ACC112 (cell line): ENCODE data around the gene AKAP9.
A peak's percentile ranks its signal among the peaks of the same experiment; 100 is the strongest.
"Not testable (repeated sequence)": the region's sequence is repeated elsewhere in the genome, so short reads cannot be mapped to it uniquely, and the experiment has no call there.

Experiments
- H2AFZ ChIP-seq: fragments of 200-600 bp; sonication (generic); one replicate; pipeline ENCODE4 v1.6.0; 2017; ENCODE audit warnings: antibody characterized with exemption, low read length; ENCODE audit not compliant: unreplicated experiment
- H3K27ac ChIP-seq: fragments of 200-600 bp; sonication (generic); 2 replicates; pipeline ENCODE4 v1.5.1; 2014; ENCODE audit warnings: low read depth, mild to moderate bottlenecking, antibody characterized with exemption, low read length, moderate library complexity
- H3K27me3 ChIP-seq: fragments of 200-600 bp; sonication (generic); 2 replicates; pipeline ENCODE4 v1.6.1; 2014; ENCODE audit warnings: mild to moderate bottlenecking, antibody characterized with exemption, low read length, moderate library complexity, mixed read lengths; ENCODE audit not compliant: insufficient read depth
- H3K36me3 ChIP-seq: fragments of 200-600 bp; sonication (generic); 2 replicates; pipeline ENCODE4 v1.6.1; 2016; ENCODE audit warnings: mild to moderate bottlenecking, antibody characterized with exemption, low read length, moderate library complexity, mixed read lengths; ENCODE audit not compliant: insufficient read depth
- H3K4me1 ChIP-seq: fragments of 200-600 bp; sonication (generic); one replicate; pipeline ENCODE4 v1.6.1; 2016; ENCODE audit warnings: low read length, mixed read lengths; ENCODE audit not compliant: insufficient read depth, unreplicated experiment, control insufficient read depth
- H3K4me3 ChIP-seq: fragments of 200-600 bp; sonication (generic); 2 replicates; pipeline ENCODE4 v1.5.1; 2014; ENCODE audit warnings: mild to moderate bottlenecking, low read depth, low read length
- H3K79me2 ChIP-seq: fragments of 200-600 bp; sonication (generic); one replicate; pipeline ENCODE4 v1.6.0; 2016; ENCODE audit warnings: low read length; ENCODE audit not compliant: control insufficient read depth, unreplicated experiment, insufficient read depth

The AKAP9 gene

GRCh38 chr7:92143192-92143880 is 202.7 kb downstream of the AKAP9 start:
- not testable (repeated sequence) for H3K27me3 ChIP-seq, H3K4me1 ChIP-seq, H3K36me3 ChIP-seq, H3K79me2 ChIP-seq, H2AFZ ChIP-seq, H3K27ac ChIP-seq, H3K4me3 ChIP-seq

- H3K27me3 ChIP-seq: no peaks in the 10 kb centered on the region
- no peaks in the 10 kb centered on the region for H3K36me3 ChIP-seq
- no peaks in the 10 kb centered on the region for H3K79me2 ChIP-seq
- no peaks in the 10 kb centered on the region for H3K4me1 ChIP-seq
- no peak overlapping the region for H2AFZ ChIP-seq
- H3K4me3 ChIP-seq: no peak overlapping the region
- no peak overlapping the region for H3K27ac ChIP-seq
These were observed 209.1 kb downstream of the AKAP9 start for GRCh38 chr7:92149736-92150239.

- no peak overlapping the region for H3K27ac ChIP-seq
- H3K4me1 ChIP-seq: no peaks in the 10 kb centered on the region
- no peaks in the 10 kb centered on the region for H3K27me3 ChIP-seq
- no peaks in the 10 kb centered on the region for H3K36me3 ChIP-seq
- no peaks in the 10 kb centered on the region for H3K79me2 ChIP-seq
- no peak overlapping the region for H3K4me3 ChIP-seq
- no peak overlapping the region for H2AFZ ChIP-seq
These were observed 209.9 kb downstream of the AKAP9 start for GRCh38 chr7:92150450-92151017.

GRCh38 chr7:92155108-92155739 is 214.6 kb downstream of the AKAP9 start:
- peaks cover 17% of the 10 kb centered on the region for H3K4me1 ChIP-seq
- no peak overlapping the region for H3K4me3 ChIP-seq
- H3K36me3 ChIP-seq: no peaks in the 10 kb centered on the region
- no peaks in the 10 kb centered on the region for H3K79me2 ChIP-seq
- no peaks in the 10 kb centered on the region for H3K27me3 ChIP-seq
- H2AFZ ChIP-seq: no peak overlapping the region
- no peak overlapping the region for H3K27ac ChIP-seq

GRCh38 chr7:92156990-92157389 is 216.3 kb downstream of the AKAP9 start:
- H3K27ac ChIP-seq: no peak overlapping the region
- H3K36me3 ChIP-seq: no peaks in the 10 kb centered on the region
- no peaks in the 10 kb centered on the region for H3K27me3 ChIP-seq
- peaks cover 17% of the 10 kb centered on the region for H3K4me1 ChIP-seq
- no peak overlapping the region for H2AFZ ChIP-seq
- no peak overlapping the region for H3K4me3 ChIP-seq
- no peaks in the 10 kb centered on the region for H3K79me2 ChIP-seq

- peaks cover 17% of the 10 kb centered on the region for H3K4me1 ChIP-seq
- peak overlapping the region; percentile 44 for H3K4me3 ChIP-seq
- no peaks in the 10 kb centered on the region for H3K36me3 ChIP-seq
- H3K27ac ChIP-seq: peak overlapping the region; percentile 69
- H3K27me3 ChIP-seq: no peaks in the 10 kb centered on the region
- no peak overlapping the region for H2AFZ ChIP-seq
- H3K79me2 ChIP-seq: no peaks in the 10 kb centered on the region
These were observed 218.3 kb downstream of the AKAP9 start for GRCh38 chr7:92158660-92159575.
